Activated CD4-positive, alpha-beta T cell treated with anti-CD3 and anti-CD28 coated beads, Interleukin-2, amount 50 U/mL, for 24 hours (primary cell): ENCODE measurements around the gene MACF1.

Source experiments
- DNase-seq, 2 donors: peaks; one replicate each; pipeline ENCODE4 v3.0.0-alpha.2; 2020; ENCODE audit warnings: low read depth in 1 of 2, low spot score in 1 of 2

The MACF1 gene

GRCh38 chr1:39295901-39296300 is 91.4 kb downstream of the MACF1 start:
- DNase-seq = no peak

- no peak for DNase-seq
These were observed 93.1 kb downstream of the MACF1 start for GRCh38 chr1:39297551-39297950.

- DNase-seq = no peak
These were observed 97.1 kb downstream of the MACF1 start for GRCh38 chr1:39301606-39302005.

- no peak for DNase-seq
These were observed 101.1 kb downstream of the MACF1 start for GRCh38 chr1:39305555-39305954.

- DNase-seq = no peak
These were observed 105.5 kb downstream of the MACF1 start for GRCh38 chr1:39310015-39310414.

- no peak for DNase-seq
These were observed 106.2 kb downstream of the MACF1 start for GRCh38 chr1:39310691-39311090.

- no peak for DNase-seq
These were observed 112.6 kb downstream of the MACF1 start for GRCh38 chr1:39317111-39317510.

GRCh38 chr1:39317910-39318633 is 113.6 kb downstream of the MACF1 start:
- no peak for DNase-seq

- DNase-seq = no peak
These were observed 117.5 kb downstream of the MACF1 start for GRCh38 chr1:39321979-39322378.

GRCh38 chr1:39322431-39322830 is 117.9 kb downstream of the MACF1 start:
- no peak for DNase-seq

- no peak for DNase-seq
These were observed 120.4 kb downstream of the MACF1 start for GRCh38 chr1:39324888-39325287.

- no peak for DNase-seq
These were observed 122.3 kb downstream of the MACF1 start for GRCh38 chr1:39326836-39327235.

GRCh38 chr1:39328095-39328494 is 123.6 kb downstream of the MACF1 start:
- no peak for DNase-seq

GRCh38 chr1:39328586-39329121 is 124.2 kb downstream of the MACF1 start:
- DNase-seq = no peak

GRCh38 chr1:39331647-39332046 is 127.2 kb downstream of the MACF1 start:
- no peak for DNase-seq

GRCh38 chr1:39332291-39332690 is 127.8 kb downstream of the MACF1 start:
- no peak for DNase-seq

GRCh38 chr1:39332828-39333227 is 128.3 kb downstream of the MACF1 start:
- no peak for DNase-seq

GRCh38 chr1:39333296-39333695 is 128.8 kb downstream of the MACF1 start:
- no peak for DNase-seq

- no peak for DNase-seq
These were observed 130.7 kb downstream of the MACF1 start for GRCh38 chr1:39335216-39335615.

- DNase-seq = no peak
These were observed 132.6 kb downstream of the MACF1 start for GRCh38 chr1:39337067-39337466.

GRCh38 chr1:39342776-39343175 is 138.3 kb downstream of the MACF1 start:
- no peak for DNase-seq

GRCh38 chr1:39344394-39345154 is 140.1 kb downstream of the MACF1 start:
- no peak for DNase-seq
